HG03175 (cell line): ENCODE results near the gene NRXN2.

Experiments
- ATAC-seq: cut with Tn5 transposase; IDR thresholded peaks from one replicate; pipeline ENCODE4 v1.9.1; 2021; ENCODE audit warnings: mild to moderate bottlenecking, moderate library complexity; ENCODE audit not compliant: unreplicated experiment

NRXN2 gene

DNA sequence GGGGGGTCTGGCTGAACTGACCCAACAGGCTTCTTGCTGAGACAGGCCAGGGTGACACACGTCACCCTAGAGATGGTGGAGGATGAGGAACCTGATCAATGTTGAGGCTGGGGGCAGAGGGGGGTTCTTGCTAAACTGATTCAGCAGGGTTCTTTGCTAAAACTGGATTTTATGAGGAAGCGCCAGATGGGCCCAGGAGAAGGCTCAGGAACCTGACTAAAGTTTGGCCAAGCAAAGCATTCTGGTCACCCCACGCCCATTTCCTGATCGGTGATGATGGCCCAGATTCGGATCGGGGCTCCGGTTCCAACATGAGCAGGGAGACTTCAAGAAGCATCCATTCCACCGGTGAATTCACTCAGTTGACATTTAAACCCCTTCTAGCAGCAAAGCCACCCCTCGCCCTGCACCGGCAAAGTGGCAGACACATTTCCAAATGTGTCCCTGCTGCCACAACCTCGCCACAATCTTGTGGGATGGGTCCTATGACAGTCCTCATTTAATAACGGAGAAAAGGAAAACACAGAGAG lies 166.2 kb downstream of the NRXN2 start:
- no peak for ATAC-seq
